GM23338 (cell line): Measurements from ENCODE around the gene GAPDH. TPM values are rescaled to one million over a fixed set of nuclear protein-coding genes. Genes with fewer than 3 reads are reported as not detected.

Experiments used
- CREB1 ChIP-seq: fragments of 250-450 bp; sonication (Bioruptor Pico); IDR thresholded peaks from 2 replicates; pipeline ENCODE4 v1.5.0; 2020; ENCODE audit warnings: low read depth, mild to moderate bottlenecking, moderate library complexity
- JUNB ChIP-seq: IDR thresholded peaks from one replicate; pipeline ENCODE4 v1.6.1; 2016; ENCODE audit warnings: antibody characterized with exemption; ENCODE audit not compliant: unreplicated experiment
- NANOG ChIP-seq: IDR thresholded peaks from 2 replicates; pipeline ENCODE4 v1.6.1; 2016; ENCODE audit warnings: antibody characterized with exemption, borderline replicate concordance
- POLR2AphosphoS5 ChIP-seq: IDR thresholded peaks from 2 replicates; pipeline ENCODE4 v1.6.1; 2016; ENCODE audit warnings: antibody characterized with exemption, low read depth
- REST ChIP-seq: IDR thresholded peaks from one replicate; pipeline ENCODE4 v1.6.1; 2018; ENCODE audit warnings: antibody characterized with exemption; ENCODE audit not compliant: unreplicated experiment
- STAT1 ChIP-seq: IDR thresholded peaks from one replicate; pipeline ENCODE4 v1.6.1; 2016; ENCODE audit warnings: antibody characterized with exemption; ENCODE audit not compliant: unreplicated experiment
- ZNF331 ChIP-seq: fragments of 250-450 bp; sonication (Bioruptor Pico); IDR thresholded peaks from 2 replicates; pipeline ENCODE4 v1.5.0; 2020; ENCODE audit warnings: low read depth, mild to moderate bottlenecking, moderate library complexity
- ZNF462 ChIP-seq: fragments of 250-450 bp; sonication (Bioruptor Pico); IDR thresholded peaks from 2 replicates; pipeline ENCODE4 v1.5.0; 2020; ENCODE audit warnings: mild to moderate bottlenecking, moderate library complexity
- polyA plus RNA-seq: library from polyadenylated mRNA; unstranded; fragments of >200 nt; fragmentation: Nextera tagmentation; extraction: Ambion mirVana; gene quantifications from 2 replicates; pipeline ENCODE4 v1.2.1, GENCODE V29; 2016
- total RNA-seq: library from RNA; depleted of rRNA; stranded (reverse); fragments of >200 nt; shearing (Covaris generic); gene quantifications from 2 replicates; pipeline ENCODE4 v1.2.3, GENCODE V29; 2014

Gene GAPDH
- total and polyA plus RNA-seq, 2 experiments from 2014 or later, result 5,853 to 6,219 TPM

GRCh38 chr12:6500466-6500865 is 33.9 kb upstream of the GAPDH start (continued):
- TF ChIP-seq REST (no peak), CREB1 (no peak), ZNF331 (CRISPR knock-in tag) (no peak), STAT1 (no peak), NANOG (no peak), JUNB (no peak), POLR2AphosphoS5 (no peak), ZNF462 (no peak)
